ENCODE results near the gene C1QTNF9.
"Not testable (repeated sequence)": the region's sequence is repeated elsewhere in the genome, so short reads cannot be mapped to it uniquely, and the experiment has no call there.

The C1QTNF9 gene

GRCh38 chr13:24309300-24309699 is at the start of gene C1QTNF9:
TSS of gene C1QTNF9 (plus strand) at chr13:24309580. CDS start at chr13:24316004, 6,424 bp downstream.
- not testable (repeated sequence) for H3K36me3 Mint-ChIP-seq (ENCODE audit: low read depth); H3K4me1 Mint-ChIP-seq (ENCODE audit: low read depth); DNase-seq (ENCODE audit: low spot score); H3K27me3 Mint-ChIP-seq (ENCODE audit: low read depth); H3K27ac Mint-ChIP-seq; H3K4me3 Mint-ChIP-seq; H3K9me3 Mint-ChIP-seq

GRCh38 chr13:24261566-24261965 is 47.8 kb upstream of the C1QTNF9 start:
- Mint-ChIP-seq H3K4me3 (peak overlapping the region; percentile 62), H3K27ac (peak overlapping the region; percentile 56), H3K9me3 (no peaks in the 10 kb centered on the region), H3K36me3 (ENCODE audit: low read depth) (peaks cover 43% of the 10 kb centered on the region), H3K27me3 (ENCODE audit: low read depth) (no peaks in the 10 kb centered on the region), H3K4me1 (ENCODE audit: low read depth) (peaks cover 68% of the 10 kb centered on the region)
- no peak for DNase-seq (ENCODE audit: low spot score)

GRCh38 chr13:24263632-24264031 is 45.7 kb upstream of the C1QTNF9 start:
- Mint-ChIP-seq H3K36me3 (ENCODE audit: low read depth) (peaks cover 45% of the 10 kb centered on the region), H3K9me3 (no peaks in the 10 kb centered on the region), H3K27ac (no peak overlapping the region), H3K4me1 (ENCODE audit: low read depth) (peaks cover 75% of the 10 kb centered on the region), H3K4me3 (peak overlapping the region; percentile 80), H3K27me3 (ENCODE audit: low read depth) (no peaks in the 10 kb centered on the region)
- no peak for DNase-seq (ENCODE audit: low spot score)

- peaks cover 40% of the 10 kb centered on the region for H3K36me3 Mint-ChIP-seq (ENCODE audit: low read depth)
- no peaks in the 10 kb centered on the region for H3K9me3 Mint-ChIP-seq
- peak; percentile 81 for DNase-seq (ENCODE audit: low spot score)
- peaks cover 74% of the 10 kb centered on the region for H3K4me1 Mint-ChIP-seq (ENCODE audit: low read depth)
- H3K27ac Mint-ChIP-seq: peak overlapping the region; percentile 87
- peak overlapping the region; percentile 80 for H3K4me3 Mint-ChIP-seq
- no peaks in the 10 kb centered on the region for H3K27me3 Mint-ChIP-seq (ENCODE audit: low read depth)
Measured at GRCh38 chr13:24264976-24265375, 44.4 kb upstream of the C1QTNF9 start.

- H3K9me3 Mint-ChIP-seq: no peaks in the 10 kb centered on the region
- H3K27me3 Mint-ChIP-seq (ENCODE audit: low read depth): no peaks in the 10 kb centered on the region
- H3K4me3 Mint-ChIP-seq: peak overlapping the region; percentile 80
- H3K36me3 Mint-ChIP-seq (ENCODE audit: low read depth): peaks cover 38% of the 10 kb centered on the region
- H3K27ac Mint-ChIP-seq: peak overlapping the region; percentile 87
- DNase-seq (ENCODE audit: low spot score): no peak
- H3K4me1 Mint-ChIP-seq (ENCODE audit: low read depth): peaks cover 75% of the 10 kb centered on the region
Measured at GRCh38 chr13:24265453-24265852, 43.9 kb upstream of the C1QTNF9 start.

- Mint-ChIP-seq H3K4me1 (ENCODE audit: low read depth) (peaks cover 71% of the 10 kb centered on the region), H3K36me3 (ENCODE audit: low read depth) (peaks cover 32% of the 10 kb centered on the region)
- DNase-seq (ENCODE audit: low spot score): no peak
Measured at GRCh38 chr13:24267274-24267673, 42.1 kb upstream of the C1QTNF9 start.

GRCh38 chr13:24267801-24268200 is 41.6 kb upstream of the C1QTNF9 start:
- H3K4me3 Mint-ChIP-seq: peak overlapping the region; percentile 89
- peaks cover 2% of the 10 kb centered on the region for H3K27me3 Mint-ChIP-seq (ENCODE audit: low read depth)
- no peaks in the 10 kb centered on the region for H3K9me3 Mint-ChIP-seq
- H3K36me3 Mint-ChIP-seq (ENCODE audit: low read depth): peaks cover 34% of the 10 kb centered on the region
- no peak for DNase-seq (ENCODE audit: low spot score)
- H3K27ac Mint-ChIP-seq: peak overlapping the region; percentile 93
- H3K4me1 Mint-ChIP-seq (ENCODE audit: low read depth): peaks cover 72% of the 10 kb centered on the region

More at GRCh38 chr13:24267274-24267673, 42.1 kb upstream of the C1QTNF9 start:
- H3K27me3 Mint-ChIP-seq (ENCODE audit: low read depth): peaks cover 2% of the 10 kb centered on the region
- peak overlapping the region; percentile 89 for H3K4me3 Mint-ChIP-seq
- peak overlapping the region; percentile 93 for H3K27ac Mint-ChIP-seq
- H3K9me3 Mint-ChIP-seq: no peaks in the 10 kb centered on the region

- peaks cover 72% of the 10 kb centered on the region for H3K4me1 Mint-ChIP-seq (ENCODE audit: low read depth)
- H3K27ac Mint-ChIP-seq: peak overlapping the region; percentile 96
- DNase-seq (ENCODE audit: low spot score): no peak
- peaks cover 2% of the 10 kb centered on the region for H3K27me3 Mint-ChIP-seq (ENCODE audit: low read depth)
- peak overlapping the region; percentile 90 for H3K4me3 Mint-ChIP-seq
- no peaks in the 10 kb centered on the region for H3K9me3 Mint-ChIP-seq
- H3K36me3 Mint-ChIP-seq (ENCODE audit: low read depth): peaks cover 34% of the 10 kb centered on the region
Measured at GRCh38 chr13:24269821-24270220, 39.6 kb upstream of the C1QTNF9 start.

GRCh38 chr13:24270639-24271141 is 38.7 kb upstream of the C1QTNF9 start:
- peak overlapping the region; percentile 96 for H3K27ac Mint-ChIP-seq
- no peaks in the 10 kb centered on the region for H3K9me3 Mint-ChIP-seq
- H3K27me3 Mint-ChIP-seq (ENCODE audit: low read depth): peaks cover 2% of the 10 kb centered on the region
- H3K4me3 Mint-ChIP-seq: peak overlapping the region; percentile 90
- H3K36me3 Mint-ChIP-seq (ENCODE audit: low read depth): peaks cover 27% of the 10 kb centered on the region
- H3K4me1 Mint-ChIP-seq (ENCODE audit: low read depth): peaks cover 70% of the 10 kb centered on the region
- peak; percentile 59 for DNase-seq (ENCODE audit: low spot score)

- Mint-ChIP-seq H3K4me1 (ENCODE audit: low read depth) (peaks cover 71% of the 10 kb centered on the region), H3K4me3 (peak overlapping the region; percentile 90), H3K27ac (peak overlapping the region; percentile 96), H3K36me3 (ENCODE audit: low read depth) (peaks cover 25% of the 10 kb centered on the region), H3K9me3 (no peaks in the 10 kb centered on the region), H3K27me3 (ENCODE audit: low read depth) (peaks cover 2% of the 10 kb centered on the region)
- no peak for DNase-seq (ENCODE audit: low spot score)
Measured at GRCh38 chr13:24271231-24271600, 38.2 kb upstream of the C1QTNF9 start.

- Mint-ChIP-seq H3K27ac (peak overlapping the region; percentile 96), H3K4me3 (peak overlapping the region; percentile 90), H3K27me3 (ENCODE audit: low read depth) (peaks cover 2% of the 10 kb centered on the region), H3K36me3 (ENCODE audit: low read depth) (peaks cover 23% of the 10 kb centered on the region), H3K4me1 (ENCODE audit: low read depth) (peaks cover 72% of the 10 kb centered on the region), H3K9me3 (no peaks in the 10 kb centered on the region)
- DNase-seq (ENCODE audit: low spot score): peak; percentile 62
Measured at GRCh38 chr13:24271601-24272451, 37.6 kb upstream of the C1QTNF9 start.

- H3K4me3 Mint-ChIP-seq: peak overlapping the region; percentile 90
- H3K4me1 Mint-ChIP-seq (ENCODE audit: low read depth): peaks cover 68% of the 10 kb centered on the region
- no peaks in the 10 kb centered on the region for H3K9me3 Mint-ChIP-seq
- DNase-seq (ENCODE audit: low spot score): no peak
- peaks cover 2% of the 10 kb centered on the region for H3K27me3 Mint-ChIP-seq (ENCODE audit: low read depth)
- H3K36me3 Mint-ChIP-seq (ENCODE audit: low read depth): peaks cover 18% of the 10 kb centered on the region
- H3K27ac Mint-ChIP-seq: peak overlapping the region; percentile 96
Measured at GRCh38 chr13:24272452-24273161, 36.8 kb upstream of the C1QTNF9 start.

GRCh38 chr13:24273926-24274325 is 35.5 kb upstream of the C1QTNF9 start:
- Mint-ChIP-seq H3K27ac (peak overlapping the region; percentile 96), H3K4me3 (peak overlapping the region; percentile 90), H3K4me1 (ENCODE audit: low read depth) (peaks cover 65% of the 10 kb centered on the region), H3K27me3 (ENCODE audit: low read depth) (peaks cover 2% of the 10 kb centered on the region), H3K36me3 (ENCODE audit: low read depth) (peaks cover 19% of the 10 kb centered on the region), H3K9me3 (no peaks in the 10 kb centered on the region)
- DNase-seq (ENCODE audit: low spot score): no peak

- H3K27me3 Mint-ChIP-seq (ENCODE audit: low read depth): peaks cover 2% of the 10 kb centered on the region
- H3K36me3 Mint-ChIP-seq (ENCODE audit: low read depth): peaks cover 24% of the 10 kb centered on the region
- peak overlapping the region; percentile 96 for H3K27ac Mint-ChIP-seq
- peak; percentile 86 for DNase-seq (ENCODE audit: low spot score)
- H3K4me3 Mint-ChIP-seq: peak overlapping the region; percentile 90
- H3K4me1 Mint-ChIP-seq (ENCODE audit: low read depth): peaks cover 67% of the 10 kb centered on the region
- H3K9me3 Mint-ChIP-seq: no peaks in the 10 kb centered on the region
Measured at GRCh38 chr13:24274452-24275021, 34.8 kb upstream of the C1QTNF9 start.

All from T-helper 2 cell treated with Interferon-gamma antibody and Interleukin-4, amounts not matched to agents 5 μg/mL and 100 μg/mL, for 36 hours (primary cell).